GM18951 (cell line): ENCODE measurements around the gene SCARB1.

Source experiments
- POLR2A ChIP-seq: IDR thresholded peaks from 4 replicates; pipeline ENCODE4 v1.6.1; 2011; ENCODE audit warnings: mild to moderate bottlenecking; ENCODE audit not compliant: insufficient read length, insufficient read depth; ENCODE audit errors: extremely low read depth
- in situ Hi-C: fragments of 300-500 bp; cut with MboI; formaldehyde crosslinking; loops from one replicate; pipeline ENCODE4 v1.12.0; 2022; ENCODE audit warnings: low sequenced_read_pairs, mixed read lengths, inconsistent platforms; ENCODE audit not compliant: unreplicated experiment

The SCARB1 gene

DNA sequence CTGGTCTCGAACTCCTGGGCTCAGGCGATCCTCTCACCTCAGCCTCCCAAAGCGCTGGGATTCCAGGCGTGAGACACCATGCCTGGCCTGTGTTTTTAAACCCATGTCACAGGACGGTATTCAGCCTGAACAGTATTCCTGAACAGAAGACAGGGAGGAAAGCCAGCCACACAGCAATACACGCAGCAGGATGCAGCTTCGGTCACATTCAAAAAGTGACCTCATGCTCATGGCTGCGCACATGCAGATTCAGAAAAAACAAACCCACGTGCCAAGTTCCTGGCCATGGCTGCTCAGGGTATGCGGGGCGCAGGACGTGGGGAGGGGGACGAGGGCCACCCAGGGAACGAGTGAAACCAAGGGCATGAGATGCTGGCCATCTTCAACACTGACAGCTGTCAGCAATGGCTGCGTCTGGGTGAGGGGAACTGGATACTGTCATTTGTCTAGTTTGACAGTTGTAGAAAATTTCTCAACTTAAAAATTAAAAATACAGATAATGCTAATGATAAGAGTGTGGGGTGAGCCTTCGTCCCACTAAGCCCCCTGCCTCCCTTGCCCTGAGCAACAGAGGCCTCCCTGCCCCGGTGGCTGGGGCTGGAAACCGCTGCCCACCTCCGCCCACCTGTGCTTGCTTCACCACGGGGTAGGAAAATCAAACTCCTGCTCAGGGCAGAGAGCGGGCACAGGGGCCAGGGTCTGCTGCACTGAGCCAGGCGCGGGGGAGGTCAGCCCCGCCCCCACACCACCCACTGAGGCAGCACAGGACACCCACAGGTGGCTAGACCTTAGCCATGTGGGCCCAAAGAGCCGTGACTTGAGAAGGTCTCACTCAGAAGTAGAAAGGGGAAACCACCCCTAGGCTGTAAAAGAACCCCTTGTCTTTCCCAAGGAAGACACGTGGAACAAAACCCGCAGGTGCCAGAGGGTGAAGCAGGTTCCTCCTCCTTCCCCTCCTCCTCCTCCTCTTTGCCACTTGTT lies 84.2 kb downstream of the SCARB1 start:
- TF ChIP-seq POLR2A: no peak
- in situ Hi-C loops: loop anchor here (10.0 kb wide), 1 partner anchor 125 kb away; no protein-coding TSS in a partner anchor

DNA sequence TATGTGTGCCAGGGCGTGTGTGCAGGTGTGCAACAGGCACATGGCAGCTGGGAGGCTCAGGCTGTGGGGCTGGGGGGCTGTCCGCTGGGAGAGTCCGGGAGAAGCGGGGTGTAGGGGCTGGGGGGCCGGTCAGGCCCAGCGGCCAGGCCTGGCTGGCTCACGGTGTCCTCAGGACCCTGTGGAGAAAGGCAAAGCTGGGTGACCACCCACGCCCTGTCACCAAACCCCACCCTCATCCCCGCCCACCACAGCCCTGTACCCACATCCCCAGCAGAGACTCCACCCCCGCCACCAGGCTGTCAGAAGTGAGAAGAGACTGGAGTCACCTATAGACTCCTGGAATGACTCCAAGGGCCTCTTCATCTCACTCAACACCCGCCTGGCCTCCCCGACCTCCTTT lies 85.3 kb downstream of the SCARB1 start:
- no peak for TF ChIP-seq POLR2A
- in situ Hi-C loops: loop anchor here (10.0 kb wide), 1 partner anchor 126 kb away; no protein-coding TSS in a partner anchor

DNA sequence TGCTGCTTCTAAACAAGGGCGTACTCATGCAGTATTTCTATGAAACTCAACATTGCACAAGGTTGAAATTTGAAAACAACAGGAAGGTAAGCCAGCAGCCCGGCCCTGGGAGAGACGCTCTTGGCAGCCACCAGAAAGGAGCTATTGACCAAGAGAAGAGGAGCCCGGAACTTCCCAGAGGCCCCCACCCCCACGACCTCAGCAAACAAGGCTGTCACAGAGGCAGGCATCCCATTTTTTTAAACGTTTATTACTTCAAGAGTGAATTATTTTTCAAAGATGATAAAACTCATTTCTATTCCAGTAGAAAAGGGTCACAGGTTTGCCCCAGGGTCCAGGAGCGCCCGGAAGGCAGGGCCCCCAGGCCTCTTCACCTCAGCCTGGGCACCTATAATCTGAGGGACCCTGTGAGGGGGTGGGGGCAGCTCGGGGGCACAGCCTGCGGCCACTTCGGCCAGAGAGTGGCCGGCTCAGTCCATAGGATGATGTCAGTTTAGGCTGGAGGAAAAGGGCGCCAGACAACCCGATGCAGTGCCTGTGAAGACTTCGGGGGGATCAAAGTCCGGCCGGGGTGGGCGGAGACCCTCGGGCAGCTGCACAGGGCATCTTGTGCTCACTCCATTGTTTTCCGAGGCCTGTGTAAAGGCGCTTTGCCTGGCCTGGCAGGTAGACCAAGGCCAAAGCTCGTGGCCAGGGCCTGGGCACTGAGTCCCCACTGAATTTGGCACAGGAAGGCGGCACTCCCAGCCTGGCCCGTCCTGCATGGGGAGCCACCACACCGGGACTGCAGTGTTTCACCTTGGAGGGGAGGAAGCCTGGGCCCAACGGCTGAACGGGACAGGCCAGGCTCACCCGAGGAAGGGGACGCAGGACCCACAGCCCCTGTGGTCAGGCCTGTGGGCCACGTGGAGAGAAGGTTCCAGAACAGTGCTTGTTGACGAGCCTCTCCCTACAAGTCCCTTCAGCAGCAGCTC lies 86.0 kb downstream of the SCARB1 start:
- no peak for TF ChIP-seq POLR2A
- in situ Hi-C loops: loop anchor here (10.0 kb wide), 1 partner anchor 127 kb away; no protein-coding TSS in a partner anchor

DNA sequence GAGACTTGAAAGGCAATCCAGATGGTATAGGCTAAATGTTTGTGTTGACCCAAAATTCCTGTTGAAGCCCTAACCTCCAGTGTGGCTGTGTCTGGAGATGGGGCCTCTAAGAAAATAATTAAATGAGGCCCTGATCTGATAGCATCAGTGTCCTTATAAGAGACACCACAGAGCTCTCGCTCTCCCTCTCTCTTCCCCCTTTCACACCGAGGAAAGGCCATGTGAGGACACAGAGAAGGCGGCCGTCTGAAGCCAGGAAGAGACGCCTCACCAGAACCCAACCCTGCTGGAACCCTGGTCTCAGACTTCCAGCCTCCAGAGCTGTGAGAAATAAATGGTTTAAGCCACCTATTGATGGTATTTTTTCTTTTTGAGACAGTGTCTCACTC lies 87.5 kb downstream of the SCARB1 start:
- in situ Hi-C loops: loop anchor here (10.0 kb wide), 1 partner anchor 129 kb away; no protein-coding TSS in a partner anchor
- TF ChIP-seq POLR2A: no peak

DNA sequence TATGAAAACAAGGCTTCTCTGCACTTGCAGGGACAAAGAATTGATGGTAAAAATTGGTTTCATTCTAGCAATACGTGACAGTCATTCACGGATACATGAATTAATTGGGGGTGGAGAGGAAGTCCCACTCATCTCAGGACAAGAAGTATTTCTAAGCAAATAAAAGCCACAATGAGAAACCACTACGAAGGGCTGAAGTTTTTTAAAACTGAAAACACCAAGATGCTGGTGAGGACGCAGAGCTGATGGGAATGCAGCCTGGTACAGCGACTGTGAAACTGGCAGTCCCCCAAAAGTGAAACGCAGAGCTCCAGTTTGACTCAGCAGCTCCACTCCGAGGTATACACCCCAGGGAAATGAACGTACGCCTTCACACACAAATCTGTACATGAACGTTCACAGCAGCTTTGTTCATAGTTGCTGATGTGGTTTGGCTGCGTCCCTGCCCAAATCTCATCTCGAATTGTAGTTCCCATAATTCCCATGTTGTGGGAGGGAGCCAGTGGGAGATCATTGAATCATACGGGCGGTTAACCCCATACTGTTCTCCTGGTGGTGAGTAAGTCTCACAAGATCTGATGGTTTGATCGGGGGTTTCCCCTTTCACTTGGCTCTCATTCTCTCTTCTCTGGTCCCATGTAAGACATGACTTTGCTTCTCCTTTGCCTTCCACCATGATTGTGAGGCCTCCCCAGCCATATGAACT lies 89.0 kb downstream of the SCARB1 start:
- in situ Hi-C loops: loop anchor here (10.0 to 25.0 kb wide), 3 partner anchors 130 to 412 kb away; partner anchors contain the start of gene NCOR2
- peak; percentile 47 for TF ChIP-seq POLR2A

DNA sequence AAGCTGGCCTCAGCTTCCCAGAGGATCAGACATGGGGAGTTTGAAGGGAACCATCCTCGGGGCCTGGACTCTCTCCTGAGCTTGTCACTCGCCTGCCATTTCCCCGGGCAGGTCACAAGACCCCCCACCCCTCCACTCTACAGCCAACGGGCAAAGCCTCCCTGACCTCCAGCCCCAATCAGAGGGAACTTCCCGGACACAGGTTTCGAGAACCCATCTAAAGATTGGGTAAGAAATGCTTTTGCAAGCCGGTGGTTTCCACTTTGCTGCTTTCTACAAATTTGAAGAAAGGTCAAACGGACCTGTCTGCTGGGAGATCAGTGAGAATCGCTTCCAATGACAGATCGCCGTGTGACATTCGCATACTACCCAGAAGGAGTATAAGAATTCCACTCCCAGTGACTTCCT lies 89.6 kb downstream of the SCARB1 start:
- TF ChIP-seq POLR2A: peak; percentile 26
- in situ Hi-C loops: loop anchor here (10.0 to 25.0 kb wide), 3 partner anchors 131 to 412 kb away; partner anchors contain the start of gene NCOR2

DNA sequence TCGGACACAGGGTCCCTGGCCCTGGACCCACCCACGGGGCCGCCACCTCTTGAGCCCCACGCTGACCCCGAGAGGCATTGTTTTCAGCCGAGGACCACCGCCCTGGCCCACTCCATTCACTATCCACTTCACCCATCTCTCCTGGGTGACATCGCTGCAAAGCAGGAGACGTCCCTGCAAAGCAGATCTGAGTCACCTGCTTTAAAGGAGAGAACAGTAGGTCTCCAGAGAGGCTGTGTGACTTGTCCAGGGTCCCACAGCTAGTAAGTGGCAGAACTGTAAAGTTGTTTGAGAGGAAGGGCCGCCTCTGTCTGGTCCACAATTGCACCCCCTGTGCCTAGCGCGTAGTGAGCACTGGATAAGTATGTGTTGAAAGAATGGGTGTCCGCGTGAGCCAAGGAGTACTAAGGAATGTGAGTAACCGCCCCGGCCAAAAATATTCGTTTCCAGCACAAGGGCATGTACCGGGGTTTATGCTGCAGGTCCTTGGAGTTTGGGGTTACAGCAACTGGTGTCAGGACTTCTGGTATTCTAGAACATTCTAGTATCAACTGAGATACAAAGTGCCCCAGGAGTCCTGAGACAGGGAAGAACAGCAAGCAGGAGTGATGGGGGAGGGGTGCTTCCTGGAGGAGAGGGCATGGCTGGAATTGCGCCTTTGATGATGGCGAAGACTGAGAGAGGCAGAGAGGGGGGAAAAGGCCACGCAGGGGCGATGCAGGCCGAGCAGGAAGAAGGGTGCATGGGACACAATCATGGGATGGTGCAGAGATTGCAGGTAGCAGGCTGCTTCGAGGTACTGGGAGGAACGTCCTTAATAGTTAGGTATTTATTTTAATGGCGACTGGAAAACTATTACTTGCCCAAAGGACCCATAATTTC lies 91.1 kb downstream of the SCARB1 start:
- in situ Hi-C loops: loop anchor here (10.0 to 25.0 kb wide), 3 partner anchors 132 to 410 kb away; partner anchors contain the start of gene NCOR2
- no peak for TF ChIP-seq POLR2A

DNA sequence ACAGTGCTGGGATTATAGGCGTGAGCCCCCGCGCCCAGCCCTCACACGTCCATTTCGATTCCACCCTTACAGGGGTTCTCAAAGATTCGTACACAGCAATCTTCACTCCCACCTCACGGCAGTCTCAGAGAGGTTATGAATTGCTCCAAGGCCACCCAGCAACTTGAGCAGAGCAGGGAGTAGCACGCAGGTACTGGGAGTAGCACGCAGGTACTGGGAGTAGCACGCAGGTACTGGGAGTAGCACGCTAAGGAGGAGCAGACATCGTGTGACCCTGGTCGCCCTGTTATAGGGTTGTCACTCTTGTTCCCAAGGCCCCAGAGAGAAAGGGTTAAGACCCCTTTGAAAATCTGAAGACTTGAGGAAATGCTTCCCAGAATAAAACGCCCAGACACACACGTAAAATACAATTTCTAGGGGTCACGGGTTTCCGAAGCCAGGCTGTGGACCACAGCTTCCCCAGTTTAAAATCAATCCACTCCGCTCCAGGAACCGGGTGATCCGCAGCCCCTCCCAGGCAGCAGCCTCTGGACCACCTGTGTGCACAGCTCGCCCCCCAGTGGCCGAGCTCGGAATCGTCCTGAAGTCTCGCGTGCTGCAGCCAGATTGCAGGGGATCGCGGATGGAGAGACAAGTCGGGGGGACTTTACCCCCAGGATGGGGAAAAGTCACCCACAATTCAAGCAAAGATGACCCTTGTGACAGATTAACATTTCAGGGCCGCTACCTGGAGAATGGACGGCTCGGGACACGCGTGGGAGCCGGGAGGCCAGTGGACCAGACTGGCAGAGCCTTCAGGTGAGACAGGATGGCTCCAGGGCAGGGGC lies 92.0 kb downstream of the SCARB1 start:
- no peak for TF ChIP-seq POLR2A
- in situ Hi-C loops: loop anchor here (10.0 to 25.0 kb wide), 3 partner anchors 133 to 409 kb away; partner anchors contain the start of gene NCOR2

DNA sequence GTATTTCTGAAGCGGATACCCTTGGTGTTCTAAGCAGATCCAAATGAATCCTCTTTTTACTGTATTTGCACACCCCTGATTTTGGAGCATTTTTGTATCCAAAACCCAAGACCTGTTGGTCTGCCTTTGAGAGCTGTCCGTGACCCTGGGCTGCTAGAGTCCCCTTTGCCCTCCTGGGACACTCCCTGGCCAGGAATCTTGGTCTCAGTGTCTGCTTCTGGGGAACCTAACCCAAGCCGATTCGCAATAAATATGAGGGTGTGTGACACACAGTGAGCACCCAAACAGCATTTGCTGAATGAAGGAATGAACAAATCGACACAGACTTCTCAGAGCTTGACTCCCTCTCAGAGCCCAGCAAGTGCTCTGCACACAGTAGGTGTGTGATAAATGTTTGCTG lies 92.9 kb downstream of the SCARB1 start:
- TF ChIP-seq POLR2A: no peak
- in situ Hi-C loops: loop anchor here (10.0 to 25.0 kb wide), 3 partner anchors 134 to 408 kb away; partner anchors contain the start of gene NCOR2

DNA sequence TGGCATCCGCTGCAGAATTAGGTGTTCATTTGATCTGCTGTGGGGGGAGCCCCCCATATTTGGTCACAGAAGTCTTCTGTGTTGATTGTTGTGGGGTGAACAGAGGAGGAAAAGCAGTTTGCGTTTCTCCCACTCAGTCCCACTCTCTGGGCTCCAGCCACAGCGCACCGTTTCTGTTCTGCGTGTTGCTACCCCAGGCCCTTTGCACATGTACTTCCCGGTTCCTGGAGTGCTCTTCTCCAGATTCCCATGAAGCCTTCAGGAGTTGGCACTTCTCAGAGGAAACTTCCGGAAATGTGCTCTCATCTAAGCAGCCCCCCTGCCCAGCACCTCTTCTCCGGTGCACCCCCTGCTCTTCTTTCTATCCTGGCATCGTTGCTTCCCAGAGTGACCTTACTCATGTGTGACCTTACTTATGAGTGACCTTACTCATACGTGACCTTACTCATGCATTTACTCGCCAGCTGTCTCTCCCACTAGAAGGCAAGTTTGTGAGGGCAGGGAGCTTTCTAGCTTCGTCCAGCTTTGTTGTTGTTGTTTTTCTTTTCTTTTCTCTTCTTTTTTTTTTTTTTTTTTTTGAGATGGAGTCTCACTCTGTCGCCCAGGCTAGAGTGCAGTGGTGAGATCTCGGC lies 93.7 kb downstream of the SCARB1 start:
- in situ Hi-C loops: loop anchor here (10.0 to 25.0 kb wide), 4 partner anchors 135 to 725 kb away; partner anchors contain the start of gene NCOR2

More for the DNA sequence above, 93.7 kb downstream of the SCARB1 start:
- TF ChIP-seq POLR2A: no peak
